Parietal lobe (tissue), 1 donor: ENCODE results near the gene SLC29A4. TPM values are rescaled to one million over a fixed set of nuclear protein-coding genes. Genes with fewer than 3 reads are reported as not detected.

Experiments used
- total RNA-seq: library from RNA; depleted of rRNA; stranded (reverse); fragments of >200 nt; gene quantifications from one replicate; pipeline ENCODE4 v1.2.3, GENCODE V29; 2014

SLC29A4 gene, protein sequence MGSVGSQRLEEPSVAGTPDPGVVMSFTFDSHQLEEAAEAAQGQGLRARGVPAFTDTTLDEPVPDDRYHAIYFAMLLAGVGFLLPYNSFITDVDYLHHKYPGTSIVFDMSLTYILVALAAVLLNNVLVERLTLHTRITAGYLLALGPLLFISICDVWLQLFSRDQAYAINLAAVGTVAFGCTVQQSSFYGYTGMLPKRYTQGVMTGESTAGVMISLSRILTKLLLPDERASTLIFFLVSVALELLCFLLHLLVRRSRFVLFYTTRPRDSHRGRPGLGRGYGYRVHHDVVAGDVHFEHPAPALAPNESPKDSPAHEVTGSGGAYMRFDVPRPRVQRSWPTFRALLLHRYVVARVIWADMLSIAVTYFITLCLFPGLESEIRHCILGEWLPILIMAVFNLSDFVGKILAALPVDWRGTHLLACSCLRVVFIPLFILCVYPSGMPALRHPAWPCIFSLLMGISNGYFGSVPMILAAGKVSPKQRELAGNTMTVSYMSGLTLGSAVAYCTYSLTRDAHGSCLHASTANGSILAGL
- total RNA-seq: 24.4 TPM

DNA sequence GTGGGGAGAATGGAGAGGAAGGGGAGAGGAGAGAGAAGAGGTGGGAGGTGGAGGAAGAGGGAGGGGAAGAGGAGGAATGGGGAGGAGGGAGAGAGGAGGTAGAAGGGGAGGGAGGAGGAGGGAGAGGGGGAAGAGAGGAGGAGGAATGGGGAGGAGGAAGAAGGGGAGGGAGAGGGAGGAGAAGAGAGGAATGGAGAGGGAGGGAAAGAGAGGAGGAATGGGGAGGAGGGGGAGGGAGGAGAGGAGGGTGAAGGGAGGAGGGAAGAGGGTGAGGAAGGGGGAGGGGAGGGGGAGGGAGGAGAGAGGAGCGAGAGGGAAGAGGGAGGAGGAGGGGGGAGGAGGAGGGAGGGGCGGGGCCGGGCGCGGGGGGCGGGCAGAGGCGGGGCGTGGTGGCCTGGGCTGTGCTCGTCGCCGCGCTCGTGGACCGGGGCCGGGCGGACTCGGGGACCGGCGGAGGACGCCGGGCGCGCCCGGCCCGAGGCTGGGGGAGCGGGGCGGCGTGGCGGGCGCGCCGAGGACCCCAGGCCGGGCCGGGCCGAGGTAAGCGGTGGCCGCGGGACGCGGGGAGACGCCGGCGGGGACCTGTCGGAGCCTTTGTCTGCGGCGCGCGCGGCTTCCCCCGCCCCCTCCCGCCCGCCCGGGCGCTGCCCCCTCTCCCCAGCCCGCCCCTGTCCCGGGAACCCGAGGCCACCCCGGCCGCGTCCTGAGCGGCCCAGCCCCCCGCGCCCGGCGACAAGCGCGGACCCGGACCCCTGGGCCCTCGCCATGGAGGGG lies at the start of gene SLC29A4:
Gene SLC29A4, plus strand, starts transcription at position 401 of the 774 bp plus-strand sequence. CDS start 4,874 bp downstream, outside the sequence.

Other genes starting within 250 kb of the SLC29A4 start
- 18.5 TPM for gene RBAK, start 237.1 kb upstream of the SLC29A4 start, total RNA-seq
- gene WIPI2, start 92.7 kb upstream of the SLC29A4 start, total RNA-seq: 46.3 TPM
- gene TNRC18, start 140.9 kb downstream of the SLC29A4 start, total RNA-seq: 119 TPM
- gene FBXL18, start 230.9 kb downstream of the SLC29A4 start, total RNA-seq: 8.1 TPM
- 1,712 TPM for gene ACTB, start 247.7 kb downstream of the SLC29A4 start, total RNA-seq